Muscle of leg (tissue), 11 donors: Measurements from ENCODE around the gene DRC3. TPM values are rescaled to one million over a fixed set of nuclear protein-coding genes. Genes with fewer than 3 reads are reported as not detected.

Experiments used
- DNase-seq: peaks from one replicate; pipeline ENCODE4 v3.0.0; 2013
- H3K27ac ChIP-seq: one replicate; pipeline ENCODE4 v1.5.1; 2013; ENCODE audit warnings: mild to moderate bottlenecking, low read length, control low read depth
- H3K27me3 ChIP-seq: one replicate; pipeline ENCODE4 v1.6.1; 2013; ENCODE audit warnings: low read length; ENCODE audit not compliant: control insufficient read depth, insufficient read depth
- H3K36me3 ChIP-seq: one replicate; pipeline ENCODE4 v1.6.1; 2013; ENCODE audit warnings: low read length; ENCODE audit not compliant: control insufficient read depth, insufficient read depth
- H3K4me1 ChIP-seq: one replicate; pipeline ENCODE4 v1.6.1; 2013; ENCODE audit warnings: low read length; ENCODE audit not compliant: control insufficient read depth, insufficient read depth
- H3K4me3 ChIP-seq: one replicate; pipeline ENCODE4 v1.5.1; 2013; ENCODE audit warnings: low read length, control low read depth
- H3K9me3 ChIP-seq: replicated peaks from 2 replicates; pipeline ENCODE4 v1.6.1; 2013; ENCODE audit warnings: low read depth, low read length; ENCODE audit not compliant: control insufficient read depth
- WGBS: methylation state at CpG from one replicate; pipeline ENCODE4 v1.1.5; 2013; ENCODE audit warnings: missing lambda C conversion rate; ENCODE audit not compliant: insufficient coverage; 5-methylcytosine and 5-hydroxymethylcytosine counted together
- polyA plus RNA-seq, 8 donors: library from polyadenylated mRNA; unstranded; fragments of 120-200 nt; gene quantifications; one replicate each; pipeline versions ENCODE4 v1.2.1 to v1.2.3, GENCODE V29; 2013; ENCODE audit warnings: inconsistent platforms in 1 of 8, low replicate concordance in 1 of 8; ENCODE audit not compliant: insufficient read length in 8 of 8, insufficient read depth in 1 of 8
- total RNA-seq: library from RNA; stranded (reverse); fragments of 120-200 nt; gene quantifications from one replicate; pipeline ENCODE4 v1.2.4, GENCODE V29; 2013

DRC3 gene
- total and polyA plus RNA-seq, 9 donors: 1.6 to 6.9 (median 4.8) TPM

- no peak for DNase-seq
- WGBS: 55% methylated on average over 19 of the region's 31 CpGs
- H3K36me3 ChIP-seq: peaks cover 6% of the 10 kb centered on the region
- peaks cover 6% of the 10 kb centered on the region for H3K9me3 ChIP-seq
- no peak overlapping the region for H3K27ac ChIP-seq
- no peaks in the 10 kb centered on the region for H3K27me3 ChIP-seq
- H3K4me3 ChIP-seq: no peak overlapping the region
- H3K4me1 ChIP-seq: peaks cover 7% of the 10 kb centered on the region
These were observed 34.0 kb downstream of the DRC3 start for GRCh38 chr17:18006495-18007239.

- H3K27me3 ChIP-seq: no peaks in the 10 kb centered on the region
- H3K4me3 ChIP-seq: no peak overlapping the region
- no peak overlapping the region for H3K27ac ChIP-seq
- peaks cover 6% of the 10 kb centered on the region for H3K36me3 ChIP-seq
- 60% methylated on average over 1 of the region's 5 CpGs for WGBS
- DNase-seq: no peak
- peaks cover 7% of the 10 kb centered on the region for H3K4me1 ChIP-seq
- peaks cover 6% of the 10 kb centered on the region for H3K9me3 ChIP-seq
These were observed 36.0 kb downstream of the DRC3 start for GRCh38 chr17:18008496-18009268.

GRCh38 chr17:18009609-18010420 is 37.2 kb downstream of the DRC3 start:
- 85% methylated on average over 7 of the region's 8 CpGs for WGBS
- no peak for DNase-seq
- H3K36me3 ChIP-seq: peaks cover 13% of the 10 kb centered on the region
- H3K27me3 ChIP-seq: no peaks in the 10 kb centered on the region
- no peaks in the 10 kb centered on the region for H3K4me1 ChIP-seq
- no peak overlapping the region for H3K27ac ChIP-seq
- H3K9me3 ChIP-seq: peaks cover 6% of the 10 kb centered on the region
- no peak overlapping the region for H3K4me3 ChIP-seq

- no peak overlapping the region for H3K4me3 ChIP-seq
- no peaks in the 10 kb centered on the region for H3K27me3 ChIP-seq
- H3K9me3 ChIP-seq: peaks cover 6% of the 10 kb centered on the region
- DNase-seq: no peak
- WGBS: 93% methylated on average over 5 of the region's 5 CpGs
- H3K27ac ChIP-seq: no peak overlapping the region
- peaks cover 2% of the 10 kb centered on the region for H3K4me1 ChIP-seq
- H3K36me3 ChIP-seq: peaks cover 22% of the 10 kb centered on the region
These were observed 38.6 kb downstream of the DRC3 start for GRCh38 chr17:18011286-18011685.

GRCh38 chr17:18014006-18014405 is 41.3 kb downstream of the DRC3 start:
- Histone ChIP-seq H3K9me3 (peaks cover 6% of the 10 kb centered on the region), H3K27ac (no peak overlapping the region), H3K4me3 (no peak overlapping the region), H3K27me3 (no peaks in the 10 kb centered on the region), H3K36me3 (peaks cover 15% of the 10 kb centered on the region), H3K4me1 (peaks cover 14% of the 10 kb centered on the region)
- no peak for DNase-seq
- WGBS: 100% methylated on average over 3 of the region's 6 CpGs

GRCh38 chr17:18015593-18015992 is 42.9 kb downstream of the DRC3 start:
- no peak for DNase-seq
- no peak overlapping the region for H3K4me3 ChIP-seq
- 92% methylated on average over 4 of the region's 5 CpGs for WGBS
- no peak overlapping the region for H3K27ac ChIP-seq
- peaks cover 14% of the 10 kb centered on the region for H3K4me1 ChIP-seq
- H3K9me3 ChIP-seq: peaks cover 1% of the 10 kb centered on the region
- H3K36me3 ChIP-seq: peaks cover 15% of the 10 kb centered on the region
- no peaks in the 10 kb centered on the region for H3K27me3 ChIP-seq

GRCh38 chr17:18016426-18016825 is 43.8 kb downstream of the DRC3 start:
- WGBS: 93% methylated on average over 10 of the region's 12 CpGs
- DNase-seq: no peak
- H3K36me3 ChIP-seq: peaks cover 20% of the 10 kb centered on the region

GRCh38 chr17:18017958-18018357 is 45.3 kb downstream of the DRC3 start:
- no peak overlapping the region for H3K4me3 ChIP-seq
- peaks cover 25% of the 10 kb centered on the region for H3K36me3 ChIP-seq
- H3K27ac ChIP-seq: no peak overlapping the region
- no peaks in the 10 kb centered on the region for H3K9me3 ChIP-seq
- peaks cover 17% of the 10 kb centered on the region for H3K4me1 ChIP-seq
- H3K27me3 ChIP-seq: no peaks in the 10 kb centered on the region
- WGBS: 60% methylated on average over 1 of the region's 3 CpGs
- DNase-seq: no peak

More at GRCh38 chr17:18016426-18016825, 43.8 kb downstream of the DRC3 start:
- Histone ChIP-seq H3K27ac (no peak overlapping the region), H3K9me3 (no peaks in the 10 kb centered on the region), H3K27me3 (no peaks in the 10 kb centered on the region), H3K4me3 (no peak overlapping the region), H3K4me1 (peaks cover 14% of the 10 kb centered on the region)

GRCh38 chr17:18018411-18018921 is 45.8 kb downstream of the DRC3 start:
- Histone ChIP-seq H3K27me3 (no peaks in the 10 kb centered on the region), H3K9me3 (no peaks in the 10 kb centered on the region), H3K27ac (no peak overlapping the region), H3K4me1 (peaks cover 17% of the 10 kb centered on the region), H3K4me3 (no peak overlapping the region), H3K36me3 (peaks cover 25% of the 10 kb centered on the region)
- no peak for DNase-seq
- 93% methylated on average over 10 of the region's 15 CpGs for WGBS

GRCh38 chr17:18019838-18020154 is 47.1 kb downstream of the DRC3 start:
- no peaks in the 10 kb centered on the region for H3K27me3 ChIP-seq
- no CpG with 5 or more reads among the region's 2 CpGs for WGBS
- no peak overlapping the region for H3K27ac ChIP-seq
- no peaks in the 10 kb centered on the region for H3K9me3 ChIP-seq
- no peak for DNase-seq
- H3K36me3 ChIP-seq: peaks cover 27% of the 10 kb centered on the region
- H3K4me1 ChIP-seq: peaks cover 17% of the 10 kb centered on the region
- H3K4me3 ChIP-seq: no peak overlapping the region
